HG03457 (cell line): ENCODE data around the gene RNU1-2.
"Not testable (repeated sequence)": the region's sequence is repeated elsewhere in the genome, so short reads cannot be mapped to it uniquely, and the experiment has no call there.

Source experiments
- ATAC-seq: cut with Tn5 transposase; IDR thresholded peaks from one replicate; pipeline ENCODE4 v1.9.1; 2021; ENCODE audit warnings: moderate number of reproducible peaks; ENCODE audit not compliant: unreplicated experiment

RNU1-2 gene

GRCh38 chr1:16895598-16896315, at the start of gene RNU1-2:
TSS of gene RNU1-2 (plus strand) at chr1:16895980.
- ATAC-seq: peak; percentile 98

DNA sequence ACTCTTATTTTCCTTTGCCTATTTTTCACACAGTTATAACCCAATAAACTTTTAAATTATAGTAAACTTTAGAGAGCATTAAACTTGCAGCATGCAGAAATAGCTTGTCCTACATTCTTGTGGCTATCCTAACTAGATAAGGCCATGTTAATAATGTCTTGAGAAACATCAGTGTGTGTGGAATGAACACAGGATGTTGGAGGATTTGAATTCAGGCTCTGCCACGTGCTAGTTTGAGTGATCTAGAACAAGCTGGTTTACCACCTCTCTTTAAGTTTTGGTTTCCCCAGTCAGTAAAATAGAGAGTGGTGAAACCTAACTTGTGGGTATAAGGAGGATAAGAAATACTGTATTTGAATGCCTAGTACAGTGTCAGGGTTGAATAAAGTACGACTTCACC, 39.6 kb upstream of the RNU1-2 start:
- not testable (repeated sequence) for ATAC-seq

DNA sequence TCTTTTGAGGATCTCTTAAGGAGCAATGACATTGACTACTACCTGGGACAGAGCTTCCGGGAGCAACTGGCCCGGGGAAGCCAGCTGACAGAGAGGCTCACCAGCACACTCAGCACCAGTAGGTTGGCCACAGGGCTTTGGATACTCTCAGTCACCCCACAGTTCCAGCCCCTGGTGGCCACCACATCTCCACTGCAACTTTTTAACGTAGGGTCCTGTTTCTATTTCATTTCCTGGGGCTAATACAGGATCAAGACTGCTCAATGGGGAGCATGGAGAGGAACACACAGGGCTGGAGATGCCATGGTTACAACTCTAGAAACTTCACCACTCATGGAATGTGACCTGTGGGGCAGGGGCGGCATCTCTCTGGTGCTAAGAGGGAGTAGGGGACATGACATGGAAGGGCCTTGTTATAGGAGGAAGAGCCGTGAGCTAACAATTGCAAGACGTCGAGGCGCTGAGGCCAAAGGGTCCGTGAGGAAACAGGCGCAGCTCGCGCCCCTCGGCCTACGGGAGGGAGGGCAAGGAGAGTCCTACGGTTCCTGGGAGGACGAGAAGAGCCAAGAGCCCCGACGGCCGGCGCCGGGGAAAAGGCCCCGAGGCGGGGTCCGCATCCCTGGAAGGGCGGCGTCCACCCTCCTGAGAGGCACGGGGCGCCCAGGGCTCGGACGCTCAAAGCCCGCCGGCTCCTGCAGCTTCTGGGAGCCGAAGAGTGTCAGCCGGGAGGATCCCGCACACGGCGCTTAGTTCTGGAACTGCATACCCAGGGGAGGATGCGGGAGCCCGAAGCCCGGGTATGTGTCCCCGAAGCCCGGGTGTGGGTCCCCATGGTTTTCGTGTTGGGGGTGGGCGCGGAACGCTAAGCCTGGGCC, 36.4 kb upstream of the RNU1-2 start:
- not testable (repeated sequence) for ATAC-seq

DNA sequence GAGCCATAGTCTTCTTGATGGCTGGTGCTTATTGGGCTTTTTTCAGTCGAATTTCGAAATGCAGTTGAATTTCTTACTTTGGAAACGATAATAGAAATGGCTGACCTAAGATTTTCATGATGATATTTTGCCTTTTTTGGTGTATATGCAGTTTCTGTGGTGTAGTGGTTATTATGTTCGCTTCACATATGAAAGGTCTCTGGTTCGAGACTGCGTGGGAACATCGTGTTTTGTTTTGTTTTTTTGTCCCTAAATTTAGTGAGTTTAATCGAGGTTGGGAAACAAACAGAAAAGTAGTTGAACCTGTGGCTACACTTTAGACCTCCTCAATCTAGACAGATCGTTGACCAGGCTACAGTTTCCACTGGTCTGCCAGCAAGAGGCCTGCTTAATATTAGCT, 35.7 kb upstream of the RNU1-2 start:
- not testable (repeated sequence) for ATAC-seq

DNA sequence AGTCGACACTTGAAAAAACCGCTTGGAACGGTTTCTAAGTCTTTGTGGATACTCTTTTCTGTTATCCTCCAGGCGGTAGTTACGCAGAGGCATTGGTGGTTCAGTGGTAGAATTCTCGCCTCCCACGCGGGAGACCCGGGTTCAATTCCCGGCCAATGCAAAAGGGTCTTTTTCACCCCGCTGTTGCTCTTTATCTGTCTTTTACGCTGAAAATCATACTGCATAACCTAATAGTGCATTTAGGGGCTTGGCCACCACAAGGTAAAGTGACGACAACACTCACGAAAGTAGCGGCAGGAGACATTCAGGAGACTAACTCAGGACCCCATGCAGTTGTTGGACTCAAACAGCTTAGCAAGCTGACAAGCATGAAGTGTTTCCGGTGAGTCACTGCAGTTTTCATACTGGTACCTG, 33.9 kb upstream of the RNU1-2 start:
- not testable (repeated sequence) for ATAC-seq

- ATAC-seq: not testable (repeated sequence)
Observed at GRCh38 chr1:16862415-16862814, 33.4 kb upstream of the RNU1-2 start.

DNA sequence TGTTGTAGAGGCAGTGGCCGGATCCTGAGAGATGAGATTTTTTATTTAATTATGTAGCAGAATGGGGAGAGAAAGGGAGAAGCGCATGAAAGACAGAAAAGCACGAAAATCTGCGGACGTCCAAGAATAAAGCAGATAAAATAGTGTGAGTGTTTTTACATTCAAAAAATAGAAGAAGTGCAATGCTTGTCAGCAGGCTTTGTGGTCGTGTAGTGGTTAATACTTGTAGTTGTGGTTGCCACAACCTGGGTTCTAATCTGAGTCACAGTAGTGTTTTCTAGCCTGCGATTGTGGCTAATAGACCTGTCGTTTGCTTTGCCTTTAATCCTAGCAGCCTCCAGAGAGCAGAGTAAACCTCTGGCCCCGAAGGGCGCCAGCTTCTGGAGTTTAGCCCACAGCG, 32.8 kb upstream of the RNU1-2 start:
- ATAC-seq: not testable (repeated sequence)

DNA sequence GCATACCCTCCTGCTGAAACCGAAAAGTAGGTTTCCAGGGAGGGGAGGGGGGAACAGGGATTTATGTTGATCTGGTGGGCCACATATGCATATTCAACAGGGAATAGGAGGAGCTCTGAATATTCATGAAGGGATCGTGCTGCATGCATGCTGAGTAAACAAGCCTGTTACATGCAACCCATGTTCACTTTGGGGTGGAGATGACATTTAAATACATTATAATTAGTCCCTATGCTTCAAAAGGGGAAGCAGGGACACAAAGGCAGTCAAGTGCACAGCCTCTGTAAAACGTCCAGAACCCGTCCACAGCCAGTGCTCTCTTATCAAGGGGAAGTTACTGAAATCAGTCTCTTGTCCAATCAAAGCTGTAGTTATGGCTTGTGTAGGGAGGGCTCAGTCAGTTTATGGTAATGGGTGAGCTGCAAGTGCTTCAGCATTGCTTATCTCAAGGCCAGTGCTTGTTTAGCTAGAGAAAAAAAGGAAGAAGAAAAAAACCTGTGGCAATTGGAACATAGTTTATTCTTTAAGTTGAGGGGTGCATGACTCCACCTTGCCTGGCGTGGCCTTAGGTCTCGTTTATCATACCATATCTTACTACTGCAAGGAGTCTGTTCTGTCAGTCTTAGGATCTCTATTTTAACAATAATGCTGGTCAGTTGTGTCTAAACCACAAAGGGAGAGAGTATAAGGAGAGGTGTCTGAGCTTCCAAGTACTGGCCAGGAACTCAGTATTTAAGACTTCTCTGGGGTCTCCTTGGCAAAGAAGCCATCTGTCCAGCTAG, 28.7 kb upstream of the RNU1-2 start:
- ATAC-seq: not testable (repeated sequence)

DNA sequence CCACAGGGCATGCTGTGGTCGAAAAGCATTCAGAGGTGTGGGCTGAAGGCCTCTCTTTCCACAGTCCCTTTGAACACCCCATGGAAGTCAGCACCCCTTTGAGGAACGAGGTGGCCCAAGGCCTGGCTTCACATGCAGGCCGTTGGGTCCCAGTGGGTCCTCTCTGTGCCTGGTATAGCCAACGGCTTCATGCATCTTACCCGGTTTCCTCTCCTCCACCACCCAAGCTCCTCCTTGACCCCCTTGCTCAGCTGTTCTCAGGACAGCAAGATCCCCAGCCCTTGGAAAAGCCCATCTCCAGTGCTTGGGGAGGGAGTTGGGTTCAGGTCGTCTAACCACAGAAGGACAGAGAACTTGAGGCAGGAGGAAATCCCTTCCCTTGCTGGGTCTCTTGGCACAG, 27.0 kb upstream of the RNU1-2 start:
- not testable (repeated sequence) for ATAC-seq

GRCh38 chr1:16869996-16870395, 25.8 kb upstream of the RNU1-2 start:
- not testable (repeated sequence) for ATAC-seq

- ATAC-seq: not testable (repeated sequence)
Observed at GRCh38 chr1:16871171-16871570, 24.6 kb upstream of the RNU1-2 start.

DNA sequence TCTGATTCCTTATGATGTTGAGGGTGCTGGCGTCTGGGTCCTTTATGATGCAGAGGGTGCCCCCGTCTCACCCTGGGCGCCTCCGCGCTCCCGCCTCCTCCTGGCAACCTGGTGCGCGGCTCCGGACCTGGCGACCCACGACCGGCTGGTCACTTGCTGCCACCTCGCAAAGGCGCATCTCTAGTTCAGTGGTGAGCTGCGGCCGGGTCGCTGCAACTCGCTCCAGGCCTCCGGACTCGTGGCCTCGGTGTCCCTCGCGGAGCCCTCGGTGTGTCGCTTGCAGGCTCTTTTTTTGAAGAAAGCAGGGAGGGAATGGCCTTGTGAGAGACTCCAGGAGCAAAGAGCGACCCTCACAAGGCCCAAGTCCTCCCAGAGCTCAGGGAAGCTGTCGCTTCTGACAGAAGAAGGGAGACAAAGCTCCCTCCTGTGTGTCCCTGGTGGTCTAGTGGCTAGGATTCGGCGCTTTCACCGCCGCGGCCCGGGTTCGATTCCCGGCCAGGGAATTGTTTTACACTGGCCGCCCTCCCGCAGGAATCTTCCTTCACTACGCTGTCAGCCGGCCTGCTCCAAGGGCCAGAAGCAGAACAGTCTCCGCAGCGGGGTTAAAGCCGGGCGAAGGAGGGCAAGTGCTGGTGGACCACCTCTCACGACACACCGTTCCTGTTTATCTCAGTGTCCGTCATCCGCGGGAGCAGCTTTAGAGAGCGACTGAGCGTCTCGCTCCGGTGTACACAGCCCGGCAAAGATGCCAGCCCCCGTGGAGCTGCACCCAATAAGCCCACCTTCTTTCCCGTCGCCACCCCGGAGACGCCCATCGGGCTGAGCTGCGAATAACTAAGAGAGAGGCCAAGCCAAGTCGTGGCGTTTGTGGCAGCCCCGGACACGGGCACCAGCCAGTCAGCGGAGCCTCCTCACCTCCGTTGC, 23.4 kb upstream of the RNU1-2 start:
- not testable (repeated sequence) for ATAC-seq

GRCh38 chr1:16873076-16873879, 22.5 kb upstream of the RNU1-2 start:
- not testable (repeated sequence) for ATAC-seq

- not testable (repeated sequence) for ATAC-seq
Observed at GRCh38 chr1:16874968-16875765, 20.6 kb upstream of the RNU1-2 start.

DNA sequence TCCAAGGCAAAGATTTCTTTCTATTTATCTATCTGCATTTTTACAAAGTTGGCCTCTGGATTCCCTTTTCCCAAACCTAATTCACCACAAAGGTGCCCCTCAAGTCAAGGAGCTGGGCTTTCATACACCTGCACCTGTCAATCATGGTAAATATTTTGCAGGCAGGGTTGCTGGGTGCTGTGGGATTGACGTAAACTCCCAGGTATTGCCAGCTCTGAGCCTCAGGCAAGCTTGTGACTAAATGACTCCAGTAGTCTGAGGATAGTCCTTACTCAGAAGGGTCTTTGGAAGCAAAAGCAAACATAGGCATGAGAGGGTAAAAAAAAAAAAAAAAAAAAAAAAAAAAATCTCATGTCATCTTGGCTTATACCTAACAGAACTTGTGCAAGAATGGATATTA, 14.0 kb upstream of the RNU1-2 start:
- not testable (repeated sequence) for ATAC-seq

DNA sequence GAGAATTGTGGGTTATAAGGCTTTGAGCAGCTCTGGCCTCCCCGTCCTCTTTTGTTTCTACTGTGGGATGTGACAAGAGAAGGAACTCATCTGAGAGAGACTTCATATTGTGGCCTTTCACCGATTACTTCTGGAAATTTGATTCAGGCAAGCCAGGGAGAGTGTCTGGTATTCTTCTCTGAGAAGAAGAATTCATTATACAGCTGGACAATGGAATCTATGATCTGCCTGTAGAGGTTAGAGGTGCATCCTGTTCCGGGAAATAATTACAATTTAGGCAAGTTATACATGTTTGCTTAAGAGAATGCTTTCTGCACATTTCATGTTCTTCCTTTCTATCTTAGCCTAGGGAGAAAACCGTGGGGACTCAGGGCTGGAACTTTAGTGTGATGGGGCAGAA, 12.8 kb upstream of the RNU1-2 start:
- ATAC-seq: no peak

DNA sequence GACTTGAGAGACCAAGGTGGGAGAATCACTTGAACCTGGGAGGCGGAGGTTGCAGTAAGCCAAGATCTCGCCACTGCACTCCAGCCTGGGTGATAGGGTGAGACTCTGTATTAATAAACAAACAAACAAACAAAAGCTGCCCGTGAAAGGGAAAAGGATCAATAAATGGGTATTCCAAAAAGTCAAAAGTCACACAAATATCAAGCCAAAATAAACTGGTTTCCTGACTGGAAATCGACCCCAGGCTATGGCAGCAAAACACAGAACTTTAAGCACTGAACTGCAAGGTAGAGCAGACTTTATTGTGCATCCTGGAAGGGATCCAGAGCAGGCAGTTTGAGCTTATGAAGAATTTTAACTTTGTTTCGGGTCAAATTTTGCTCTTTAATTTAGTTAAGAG, 11.3 kb upstream of the RNU1-2 start:
- ATAC-seq: not testable (repeated sequence)

- ATAC-seq: no peak
Observed at GRCh38 chr1:16886860-16887605, 8.7 kb upstream of the RNU1-2 start.
